ENCODE data around the gene ARHGEF39.
"Not testable (repeated sequence)": the region's sequence is repeated elsewhere in the genome, so short reads cannot be mapped to it uniquely, and the experiment has no call there.

ARHGEF39 gene

DNA sequence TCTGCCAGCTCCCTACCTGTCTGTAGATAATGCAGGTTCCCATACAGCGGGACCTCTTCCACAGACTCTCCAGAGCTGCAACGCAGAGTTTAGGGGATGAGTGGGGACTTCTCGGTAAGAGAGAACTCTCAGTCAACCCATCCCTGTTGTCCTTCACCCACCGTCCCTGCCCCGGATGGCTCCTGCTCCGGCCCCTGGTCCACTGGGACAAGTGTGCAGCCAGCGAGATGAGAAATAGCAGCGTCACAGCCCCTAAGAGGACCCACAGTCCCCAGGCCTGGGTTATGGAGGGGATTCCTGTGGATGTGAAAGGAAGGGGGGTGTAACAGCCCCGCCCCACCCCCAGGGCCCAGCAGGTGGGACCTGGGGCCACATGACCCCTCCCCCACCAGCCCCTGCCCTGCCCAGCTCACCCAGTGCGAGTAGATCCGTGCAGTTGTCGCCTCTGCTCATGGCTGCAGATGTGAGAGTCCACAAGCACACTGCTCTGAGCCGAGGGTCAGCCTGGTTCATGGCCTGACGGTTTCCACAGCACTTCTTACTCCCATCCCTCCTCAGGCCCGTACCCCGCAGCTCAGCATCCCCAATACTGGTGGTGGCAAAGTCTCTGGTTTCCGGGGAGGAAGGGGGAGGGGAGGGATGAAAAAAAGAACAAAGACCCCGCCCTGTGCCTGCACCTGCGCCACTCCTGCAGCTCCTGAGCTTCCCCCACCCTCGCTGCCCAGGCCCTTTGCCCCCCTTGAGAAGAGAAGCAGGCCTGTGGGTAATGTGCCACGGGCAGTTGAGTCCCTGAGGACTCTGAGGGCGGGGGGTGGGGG, 14.4 kb downstream of the ARHGEF39 start, which contains the start of gene SIT1:
SIT1 (minus strand) TSS at position 591 of the 818 bp plus-strand sequence; CDS start at position 513, 78 bp downstream.
- ATAC-seq (peak; percentile 10), DNase-seq (peak; percentile 68)

DNA sequence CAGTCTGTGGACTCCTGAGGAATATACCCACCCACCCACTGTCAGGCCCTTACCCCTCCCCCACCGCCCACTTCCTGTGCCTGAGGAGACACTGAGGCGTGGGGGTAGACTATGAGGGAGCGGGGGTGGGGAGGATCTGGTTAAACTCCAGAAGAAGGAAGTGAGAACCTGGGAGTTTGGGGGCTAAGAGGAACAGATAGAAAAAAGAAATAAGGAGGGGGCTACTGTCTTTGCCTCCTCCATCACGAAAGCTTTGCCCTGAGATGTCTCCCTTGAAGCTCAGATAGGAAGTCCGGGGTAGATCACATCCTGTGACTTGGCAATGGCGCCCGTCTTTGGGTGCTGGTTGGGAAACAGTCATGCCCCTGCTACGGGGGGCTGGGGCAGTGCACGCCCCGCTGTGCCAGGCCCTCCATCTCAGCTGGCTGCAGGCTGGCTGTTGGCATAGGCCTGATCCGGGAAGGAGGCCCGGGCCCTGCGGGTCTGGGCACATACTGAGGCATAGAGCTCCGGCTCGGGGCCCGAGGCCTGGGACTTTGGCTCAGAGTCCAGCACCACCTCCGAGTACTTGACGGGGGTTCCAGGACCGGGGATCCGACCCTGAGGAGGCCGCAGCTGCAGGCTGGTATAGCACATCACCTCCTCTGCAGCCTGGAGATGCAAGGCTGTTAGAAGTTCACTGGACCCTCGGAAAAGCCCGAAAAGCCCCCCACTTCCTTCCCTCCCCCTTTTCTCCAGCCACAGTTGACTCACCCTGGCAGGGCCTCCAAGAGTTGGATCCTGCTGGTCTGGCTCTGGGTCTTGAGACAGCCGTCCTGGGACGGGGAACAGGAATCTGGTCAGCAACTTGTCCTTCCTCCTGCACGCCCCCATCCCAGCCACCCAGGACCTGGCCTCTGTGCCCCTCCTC, 15.3 kb downstream of the ARHGEF39 start:
- DNase-seq (peak; percentile 64), ATAC-seq (no peak)

DNA sequence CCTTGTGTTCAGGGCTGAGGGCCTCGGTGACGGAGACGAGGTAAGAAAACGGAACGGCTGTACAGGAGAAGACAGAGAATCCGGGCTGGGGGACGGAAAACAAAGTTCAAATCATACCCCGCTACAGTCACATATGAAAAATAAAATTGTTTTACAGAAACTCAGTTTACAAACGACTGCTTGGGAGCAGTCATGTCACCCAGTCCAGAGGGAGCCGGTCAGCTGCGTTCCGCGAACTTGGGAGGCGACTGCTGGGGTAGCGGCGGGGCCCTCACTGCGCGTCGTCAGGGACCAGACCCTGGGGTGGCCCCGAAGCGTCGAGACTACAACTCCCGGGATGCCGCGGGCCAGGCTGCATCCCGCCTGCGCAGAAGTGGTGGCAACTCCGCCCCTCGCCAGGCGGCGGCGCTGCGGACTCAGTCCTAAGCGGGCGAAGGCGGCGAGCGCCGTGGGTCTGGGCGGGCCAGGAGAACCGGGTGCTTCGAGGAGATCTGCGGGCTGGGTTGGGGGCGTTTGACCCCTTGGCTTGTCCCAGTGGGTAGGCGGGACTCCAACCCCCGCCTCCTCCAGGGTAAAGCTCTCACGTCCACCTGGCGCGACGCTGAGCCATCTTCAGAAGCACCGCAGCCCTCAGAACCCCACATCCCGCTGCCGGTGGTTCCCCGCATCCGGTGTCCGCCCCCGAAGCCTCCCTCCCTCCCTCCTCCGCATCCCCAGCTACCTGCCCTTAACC, 18.3 kb downstream of the ARHGEF39 start:
- DNase-seq = peak; percentile 94
- peak; percentile 88 for ATAC-seq

DNA sequence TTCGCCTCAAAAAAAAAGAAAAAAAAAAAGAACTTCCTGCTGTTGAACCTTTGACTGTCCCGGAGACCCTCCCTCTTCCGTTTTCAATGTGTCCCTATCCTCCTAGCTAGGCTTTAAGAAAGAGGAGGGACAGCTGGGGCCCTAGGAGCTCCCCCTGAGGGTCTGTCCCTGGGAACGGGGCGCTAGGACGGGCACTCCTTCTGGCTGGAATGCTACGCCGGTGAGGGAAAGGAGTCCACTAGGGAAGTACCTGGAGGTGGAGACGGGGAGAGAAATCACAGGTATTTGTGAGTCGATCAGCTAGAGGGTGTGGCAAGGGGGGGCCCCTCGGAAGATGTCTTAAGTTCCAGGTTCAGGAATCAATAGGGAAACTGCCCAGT, 18.9 kb downstream of the ARHGEF39 start:
- no peak for ATAC-seq

DNA sequence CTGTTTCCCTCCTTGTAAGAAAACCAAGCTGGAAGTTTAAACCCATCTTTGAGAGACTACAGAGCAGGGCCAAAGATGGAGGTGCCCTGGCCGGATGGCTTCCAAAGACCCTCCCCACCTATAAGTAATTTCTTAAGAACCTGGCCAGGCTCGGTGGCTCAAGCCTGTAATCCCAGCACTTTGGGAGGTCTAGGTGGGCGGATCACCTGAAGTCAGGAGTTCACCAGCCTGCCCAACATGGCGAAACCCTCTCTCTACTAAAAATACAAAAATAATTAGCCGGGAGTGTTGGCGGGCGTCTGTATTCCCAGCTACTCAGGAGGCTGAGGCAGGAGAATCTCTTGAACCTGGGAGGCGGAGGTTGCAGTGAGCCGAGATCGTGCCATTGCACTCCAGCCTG, 19.3 kb downstream of the ARHGEF39 start:
- not testable (repeated sequence) for DNase-seq, ATAC-seq

More for the DNA sequence above, 18.9 kb downstream of the ARHGEF39 start:
- DNase-seq = no peak

DNA sequence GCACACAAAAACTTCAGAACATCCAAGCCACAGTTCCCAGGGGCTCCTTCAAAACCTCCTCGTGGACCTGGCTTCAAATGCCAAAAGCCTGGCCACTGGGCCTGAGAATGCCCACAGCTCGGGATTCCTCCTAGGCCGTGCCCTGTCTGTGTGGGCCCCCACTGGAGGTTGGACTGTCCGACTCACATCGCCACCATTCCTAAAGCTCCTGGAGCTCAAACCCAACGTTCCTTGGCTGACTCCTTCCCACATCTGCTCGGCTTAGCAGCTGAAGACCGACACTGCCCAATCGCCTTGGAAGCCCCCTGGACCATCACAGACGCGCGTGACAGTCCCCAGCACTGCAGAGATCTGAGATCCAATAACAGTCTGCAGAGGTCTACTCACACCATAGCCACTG, 21.9 kb downstream of the ARHGEF39 start:
- no peak for DNase-seq
- ATAC-seq = no peak

DNA sequence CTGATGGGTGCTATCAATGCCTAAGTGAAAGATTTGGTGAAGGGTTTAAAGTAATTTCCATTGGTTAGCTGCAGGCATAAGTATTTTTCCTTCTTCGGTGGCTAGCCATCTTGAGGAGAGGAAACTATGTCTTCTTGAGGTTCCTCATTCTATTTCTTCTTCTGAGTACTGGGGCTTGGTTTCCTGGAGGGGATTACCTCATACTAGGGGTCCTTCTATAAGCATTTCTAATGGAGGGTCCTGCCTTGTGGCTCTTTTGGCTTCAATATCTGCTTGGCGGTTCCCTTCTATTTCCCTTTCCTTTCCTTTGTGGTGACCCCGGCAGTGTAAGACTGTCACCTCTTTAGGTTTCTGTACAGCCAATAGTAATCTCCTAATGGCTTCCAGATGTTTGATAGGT, 23.5 kb downstream of the ARHGEF39 start:
- not testable (repeated sequence) for ATAC-seq, DNase-seq

DNA sequence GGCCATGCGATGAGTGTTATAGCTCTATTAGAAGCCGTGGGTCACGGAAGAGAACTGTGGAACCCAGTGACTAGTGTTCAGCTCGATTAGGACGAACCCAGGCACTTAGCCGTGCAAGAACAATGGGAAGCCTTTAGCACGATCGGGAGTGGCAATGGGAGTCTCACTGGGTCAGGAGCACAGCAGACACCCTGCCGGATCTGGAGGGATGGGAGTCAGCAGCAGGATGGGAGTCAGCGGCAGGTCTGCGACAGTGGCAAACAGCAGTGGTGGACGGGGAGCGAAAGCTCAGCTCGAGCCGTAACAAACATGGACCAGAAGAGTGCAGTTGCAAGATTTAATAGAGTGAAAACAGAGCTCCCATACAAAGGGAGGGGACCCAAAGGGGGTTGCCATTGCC, 24.6 kb downstream of the ARHGEF39 start:
- ATAC-seq, DNase-seq: not testable (repeated sequence)

DNA sequence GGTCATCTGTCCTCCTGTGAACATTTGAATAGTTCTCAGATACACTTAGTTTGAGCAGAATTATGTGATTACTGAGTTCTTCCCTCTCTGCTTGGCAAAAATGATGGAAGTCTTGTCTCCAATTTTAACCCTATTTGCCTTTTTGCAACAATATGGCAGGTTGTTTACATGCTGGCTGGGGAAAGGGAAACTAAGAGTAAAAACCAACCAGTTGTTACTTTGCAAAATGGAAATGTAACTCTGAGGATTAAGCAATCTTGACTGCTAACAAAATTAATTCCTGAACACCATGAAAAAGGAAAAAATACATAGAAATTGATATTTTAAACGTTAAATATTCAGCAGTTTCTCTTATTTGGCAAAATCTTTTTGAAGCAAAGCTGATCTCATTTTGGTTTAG, 25.4 kb downstream of the ARHGEF39 start:
- ATAC-seq (no peak), DNase-seq (no peak)

DNA sequence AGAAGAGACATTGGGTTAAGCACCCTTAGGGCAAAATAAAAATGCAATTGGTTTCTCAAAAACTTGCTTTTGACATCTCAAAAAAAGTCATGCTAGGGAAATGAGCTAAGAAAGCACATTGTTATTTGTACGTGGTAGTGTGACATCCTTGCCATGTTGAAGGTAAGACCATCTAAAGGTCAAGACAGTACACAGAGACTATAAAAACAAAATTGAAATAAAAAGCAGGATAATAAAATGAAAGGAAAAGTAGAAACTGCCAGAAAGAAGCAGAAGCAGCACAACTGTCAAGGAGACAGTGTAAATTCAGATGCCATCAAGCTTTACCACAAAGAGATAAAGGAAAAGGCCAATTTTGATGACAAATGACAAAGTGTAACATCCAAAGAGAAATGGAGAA, 25.8 kb downstream of the ARHGEF39 start:
- DNase-seq = not testable (repeated sequence)

DNA sequence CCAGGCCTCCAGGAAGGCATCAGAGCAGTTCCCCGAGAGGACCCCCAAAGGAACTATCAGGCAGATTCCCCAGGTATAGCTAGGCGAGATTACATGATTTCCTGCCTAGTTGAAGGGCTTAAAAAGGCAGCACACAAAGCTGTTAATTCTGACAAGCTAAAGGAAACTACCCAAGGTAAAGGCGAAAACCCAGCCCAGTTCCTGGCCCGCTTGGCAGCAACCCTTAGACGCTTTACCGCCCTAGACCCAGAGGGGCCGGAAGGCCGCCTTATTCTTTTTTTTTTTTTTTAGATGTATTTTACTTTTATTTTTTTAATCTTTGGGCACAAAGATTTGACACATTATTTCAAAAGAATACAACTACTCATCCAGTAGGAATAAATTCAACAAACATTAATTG, 26.2 kb downstream of the ARHGEF39 start:
- ATAC-seq, DNase-seq: not testable (repeated sequence)

More for the DNA sequence above, 25.8 kb downstream of the ARHGEF39 start:
- peak; percentile 66 for ATAC-seq

DNA sequence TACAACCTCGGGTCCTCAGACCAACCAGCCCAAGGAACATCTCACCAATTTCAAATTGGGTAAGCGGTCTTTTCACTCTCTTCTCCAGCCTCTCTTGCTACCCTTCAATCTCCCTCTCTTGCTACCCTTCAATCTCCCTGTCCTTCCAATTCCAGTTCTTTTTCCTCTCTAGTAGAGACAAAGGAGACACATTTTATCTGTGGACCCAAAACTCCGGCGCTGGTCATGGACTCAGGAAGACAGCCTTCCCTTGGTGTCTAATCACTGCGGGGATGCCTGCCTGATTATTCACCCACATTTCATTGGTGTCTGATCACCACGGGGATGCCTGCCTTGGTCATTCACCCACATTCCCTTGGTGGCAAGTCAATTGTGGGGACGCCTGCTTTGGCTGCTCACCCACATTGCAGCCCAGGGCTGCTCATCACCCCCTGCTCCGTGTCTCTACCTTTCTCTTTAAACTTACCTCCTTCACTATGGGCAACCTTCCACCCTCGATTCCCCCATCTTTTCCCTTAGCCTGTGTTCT, 27.5 kb downstream of the ARHGEF39 start:
- not testable (repeated sequence) for DNase-seq, ATAC-seq

DNA sequence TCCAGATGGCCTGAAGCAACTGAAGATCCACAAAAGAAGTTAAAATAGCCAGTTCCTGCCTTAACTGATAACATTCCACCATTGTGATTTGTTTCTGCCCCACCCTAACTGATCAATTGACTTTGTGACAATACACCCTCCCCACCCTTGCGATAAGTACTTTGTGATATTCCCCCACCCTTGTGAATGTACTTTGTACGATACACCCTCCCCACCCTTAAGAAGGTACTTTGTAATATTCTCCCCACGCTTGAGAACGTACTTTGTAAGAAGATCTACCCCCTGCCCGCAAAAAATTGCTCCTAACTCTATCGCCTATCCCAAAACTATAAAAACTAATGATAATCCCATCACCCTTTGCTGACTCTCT, 28.1 kb downstream of the ARHGEF39 start:
- not testable (repeated sequence) for ATAC-seq

DNA sequence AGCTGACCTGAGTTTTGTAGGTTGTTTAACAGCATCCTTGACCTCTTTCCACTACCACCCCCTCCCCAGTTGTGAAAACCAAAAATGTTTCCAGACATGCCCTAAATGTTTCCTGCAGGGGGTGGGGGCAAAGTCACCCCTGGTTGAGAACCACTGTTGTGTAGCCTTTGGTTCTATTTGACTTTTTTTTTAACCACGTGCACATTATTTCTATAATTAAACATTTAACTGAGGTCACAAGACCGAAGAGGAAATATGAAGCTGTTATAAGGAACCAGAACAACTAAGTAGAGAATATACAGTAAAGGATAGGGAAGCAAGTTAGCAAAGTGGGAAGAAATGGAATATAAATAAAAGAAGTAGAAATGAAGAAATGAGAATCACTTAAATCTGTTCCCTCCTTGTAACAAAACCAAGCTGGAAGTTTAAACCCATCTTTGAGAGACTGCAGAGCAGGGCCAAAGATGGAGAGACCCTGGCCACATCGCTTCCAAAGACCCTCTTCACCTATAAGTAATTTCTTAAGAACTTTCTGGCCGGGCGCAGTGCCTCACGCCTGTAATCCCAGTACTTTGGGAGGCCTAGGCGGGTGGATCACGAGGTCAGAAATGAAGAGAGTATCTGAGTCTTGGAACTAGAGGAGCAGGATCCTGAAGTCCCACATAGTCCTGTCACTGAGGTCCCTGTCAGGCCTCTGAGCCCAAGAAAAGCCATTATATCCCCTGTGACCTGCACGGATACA, 28.7 kb downstream of the ARHGEF39 start:
- DNase-seq (no peak), ATAC-seq (peak; percentile 29)

More for the DNA sequence above, 28.1 kb downstream of the ARHGEF39 start:
- DNase-seq = not testable (repeated sequence)

DNA sequence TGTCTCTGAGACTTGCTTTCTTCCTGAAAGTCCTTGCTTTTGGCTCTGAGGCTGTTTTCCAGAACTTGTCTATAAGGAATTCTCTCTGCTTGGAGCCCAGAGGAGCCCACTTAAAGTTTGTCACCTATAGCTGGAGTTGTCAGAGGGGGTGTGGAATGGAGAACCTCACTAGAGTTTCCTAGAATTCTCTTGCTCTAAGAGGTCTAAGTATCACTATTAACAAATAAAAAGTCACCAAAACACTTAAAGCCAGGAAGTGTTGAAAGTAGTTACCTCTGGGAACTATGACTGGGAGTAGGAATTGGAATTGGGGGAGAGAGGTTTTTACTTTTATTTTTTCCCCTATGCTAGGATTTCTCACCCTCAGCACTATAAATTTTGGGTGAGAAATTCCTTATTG, 29.3 kb downstream of the ARHGEF39 start:
- ATAC-seq = no peak
- DNase-seq = no peak

DNA sequence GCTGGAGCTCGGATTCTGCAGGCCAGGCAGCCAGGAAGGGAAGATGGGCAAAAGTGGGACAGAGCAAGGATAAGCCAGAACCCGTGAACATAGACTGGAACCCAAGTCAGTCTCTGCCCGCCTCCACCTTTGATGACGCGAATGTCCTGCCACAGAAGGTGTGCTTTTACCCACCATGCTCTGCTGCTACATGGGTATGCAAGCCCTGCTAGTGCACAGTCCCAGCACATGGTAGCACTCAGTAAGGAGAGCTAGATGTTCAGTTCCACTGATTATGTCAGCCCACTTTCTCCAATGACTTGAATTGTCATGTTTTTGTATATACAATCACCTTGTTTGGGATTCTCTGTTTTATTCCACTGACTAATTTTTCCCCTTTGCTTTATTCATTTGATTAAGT, 35.4 kb downstream of the ARHGEF39 start:
- no peak for DNase-seq
- peak; percentile 52 for ATAC-seq

DNA sequence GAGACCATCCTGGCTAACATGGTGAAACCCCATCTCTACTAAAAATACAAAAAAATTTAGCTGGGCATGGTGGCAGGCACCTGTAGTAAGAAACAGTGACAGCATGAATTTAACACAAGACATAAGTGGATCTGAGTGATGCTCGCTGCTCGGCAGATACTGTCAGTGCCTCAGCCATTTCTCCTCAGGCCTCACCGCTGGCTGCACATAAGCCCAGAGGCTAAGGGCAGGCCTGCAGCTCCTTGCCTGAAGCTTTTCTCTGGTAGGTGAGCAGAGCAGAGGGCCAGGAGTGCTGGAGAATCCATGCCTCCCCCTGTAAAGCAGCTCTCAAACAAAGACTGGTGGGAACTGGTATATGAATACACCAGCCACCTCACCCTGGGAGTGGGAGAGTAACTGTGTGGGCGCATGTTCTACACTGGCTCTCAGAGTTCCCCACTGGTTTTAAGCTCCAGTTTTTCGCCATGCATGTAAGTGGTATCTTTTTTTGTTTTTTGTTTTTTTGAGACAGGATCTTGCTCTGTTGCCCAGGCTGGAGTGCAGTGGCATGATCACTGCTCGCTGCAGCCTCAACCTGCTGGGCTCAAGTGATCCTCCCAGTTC, 36.5 kb downstream of the ARHGEF39 start:
- no peak for ATAC-seq
- DNase-seq = no peak

DNA sequence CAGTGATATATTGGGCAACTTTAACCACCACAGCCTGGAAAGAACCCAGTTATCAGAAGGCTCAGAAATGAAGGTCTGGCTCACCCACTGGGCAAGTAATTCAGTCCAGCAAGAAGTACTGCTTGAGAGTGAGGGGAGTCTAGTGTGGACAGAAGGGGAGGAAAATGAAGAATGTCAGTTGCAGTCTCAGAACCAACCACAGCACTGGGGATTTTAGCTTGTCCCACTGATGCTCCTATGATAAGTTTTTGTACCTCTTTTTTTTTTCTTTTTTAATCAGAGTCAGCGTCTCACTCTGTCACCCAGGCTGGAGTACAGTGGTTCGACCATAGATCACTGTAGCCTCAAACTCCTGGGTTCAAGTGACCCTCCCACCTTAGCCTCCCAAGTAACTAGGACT, 37.4 kb downstream of the ARHGEF39 start:
- DNase-seq = no peak

DNA sequence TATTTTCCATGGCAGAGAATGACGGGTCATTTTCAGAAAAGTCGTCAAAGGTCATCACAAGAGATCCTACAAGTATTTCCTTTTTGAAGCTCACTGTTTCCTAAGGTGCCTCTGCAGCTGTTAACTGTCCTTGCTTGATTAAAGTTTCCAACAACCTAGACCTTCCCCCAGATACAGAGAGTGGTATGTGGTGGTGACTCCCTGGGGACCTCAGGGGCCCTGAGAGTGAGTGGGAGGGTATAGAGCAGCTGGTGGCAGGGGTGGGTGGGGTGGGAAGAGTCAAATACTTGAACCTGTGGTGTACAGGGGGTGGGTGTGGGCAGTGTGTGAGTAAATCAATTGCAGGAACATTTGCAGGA, 45.2 kb downstream of the ARHGEF39 start:
- DNase-seq (peak; percentile 58), ATAC-seq (peak; percentile 82)

More for the DNA sequence above, 37.4 kb downstream of the ARHGEF39 start:
- ATAC-seq = no peak

Data from stimulated activated naive CD8-positive, alpha-beta T cell treated with anti-CD3 and anti-CD28 coated beads, Interleukin-15, Interleukin-2, amounts not matched to agents 100 U/mL and 50 U/mL, for 24 hours (primary cell).